GM23248 (cell line): ENCODE measurements around the gene TNFRSF8.

Experiments used
- EZH2 ChIP-seq: fragments of 200-600 bp; sonication (generic); IDR thresholded peaks from 2 replicates; pipeline ENCODE4 v1.6.1; 2018; ENCODE audit warnings: antibody characterized with exemption, mild to moderate bottlenecking; ENCODE audit not compliant: insufficient read depth, poor library complexity, severe bottlenecking
- EZH2phosphoT487 ChIP-seq: fragments of 200-600 bp; sonication (generic); IDR thresholded peaks from 2 replicates; pipeline ENCODE4 v1.6.1; 2018; ENCODE audit warnings: antibody characterized with exemption, moderate library complexity, mild to moderate bottlenecking, low read depth; ENCODE audit not compliant: insufficient read depth

GRCh38 chr1:12060500-12060899, 2.6 kb upstream of the TNFRSF8 start:
- no peak for TF ChIP-seq EZH2phosphoT487
- no peak for TF ChIP-seq EZH2
